ENCODE results near the gene FUT1.

Gene FUT1

GRCh38 chr19:48755084-48755641, 2.7 kb upstream of the FUT1 start, which contains the start of gene FGF21:
Gene FGF21, plus strand, starts transcription at chr19:48755524. Its CDS starts 713 bp downstream, at chr19:48756237.
- Histone ChIP-seq H3K27me3 (replicated peaks; ENCODE audit: insufficient read depth, low read length) (peaks cover 70% of the 10 kb centered on the region), H3K4me3 (ENCODE audit: low read length) (no peak within 1 kb of the TSS), H2AFZ (ENCODE audit: low read length) (no peak within 1 kb of the TSS), H3K4me2 (ENCODE audit: low read depth, low read length) (no peak within 1 kb of the TSS), H3K9me3 (replicated peaks; ENCODE audit: insufficient read depth, low read length) (no peaks in the 10 kb centered on the region), H3K27ac (ENCODE audit: low read length) (no peak within 1 kb of the TSS), H3K9ac (ENCODE audit: low read length) (no peak within 1 kb of the TSS), H3K36me3 (replicated peaks; ENCODE audit: insufficient read depth, low read length) (no peaks in the 10 kb centered on the region), H3K4me1 (ENCODE audit: low read length) (0 out of 2 replicates have a peak, but pooled peaks cover 4% of the 10 kb centered on the region), H3K9me2 (replicated peaks; ENCODE audit: insufficient read depth, low read length) (no peaks in the 10 kb centered on the region), H3K79me2 (ENCODE audit: low read length) (no peaks in the 10 kb centered on the region), H4K20me1 (ENCODE audit: insufficient read depth, low read length) (no peaks in the 10 kb centered on the region), H3F3A (ENCODE audit: insufficient read depth, low read length) (no peaks in the 10 kb centered on the region)
- TF ChIP-seq CTCF (IDR thresholded peaks at IDR 0.05; ENCODE audit: low read length): no peak
- no peak for TF ChIP-seq EZH2phosphoT487 (IDR thresholded peaks at IDR 0.05; ENCODE audit: low read length)
- no peak for TF ChIP-seq EZH2 (optimal IDR thresholded peaks at IDR 0.05; ENCODE audit: low read depth, low read length)
- no peak for DNase-seq

- Histone ChIP-seq H3K9ac (ENCODE audit: low read length) (no peak overlapping the region), H3K4me2 (ENCODE audit: low read depth, low read length) (peak overlapping the region; percentile 59), H3K36me3 (replicated peaks; ENCODE audit: insufficient read depth, low read length) (no peaks in the 10 kb centered on the region), H3K27me3 (replicated peaks; ENCODE audit: insufficient read depth, low read length) (peaks cover 80% of the 10 kb centered on the region), H4K20me1 (ENCODE audit: insufficient read depth, low read length) (no peaks in the 10 kb centered on the region), H3K9me3 (replicated peaks; ENCODE audit: insufficient read depth, low read length) (no peaks in the 10 kb centered on the region), H3K4me1 (ENCODE audit: low read length) (0 out of 2 replicates have a peak, but pooled peaks cover 4% of the 10 kb centered on the region), H3K9me2 (replicated peaks; ENCODE audit: insufficient read depth, low read length) (no peaks in the 10 kb centered on the region), H3K27ac (ENCODE audit: low read length) (no peak overlapping the region), H3K4me3 (ENCODE audit: low read length) (peak overlapping the region; percentile 57), H3K79me2 (ENCODE audit: low read length) (no peaks in the 10 kb centered on the region), H3F3A (ENCODE audit: insufficient read depth, low read length) (no peaks in the 10 kb centered on the region), H2AFZ (ENCODE audit: low read length) (peak overlapping the region; percentile 72)
- no peak for TF ChIP-seq CTCF (IDR thresholded peaks at IDR 0.05; ENCODE audit: low read length)
- TF ChIP-seq EZH2phosphoT487 (IDR thresholded peaks at IDR 0.05; ENCODE audit: low read length): no peak
- no peak for TF ChIP-seq EZH2 (optimal IDR thresholded peaks at IDR 0.05; ENCODE audit: low read depth, low read length)
- DNase-seq: no peak
Observed at GRCh38 chr19:48751845-48752495, 471 bp downstream of the FUT1 start.

GRCh38 chr19:48750771-48751504, 1.5 kb downstream of the FUT1 start:
- Histone ChIP-seq H3K4me3 (ENCODE audit: low read length) (no peak overlapping the region), H4K20me1 (ENCODE audit: insufficient read depth, low read length) (no peaks in the 10 kb centered on the region), H3K9me2 (replicated peaks; ENCODE audit: insufficient read depth, low read length) (no peaks in the 10 kb centered on the region), H3K9me3 (replicated peaks; ENCODE audit: insufficient read depth, low read length) (no peaks in the 10 kb centered on the region), H3K4me2 (ENCODE audit: low read depth, low read length) (no peak overlapping the region), H3K27me3 (replicated peaks; ENCODE audit: insufficient read depth, low read length) (peaks cover 82% of the 10 kb centered on the region), H3K79me2 (ENCODE audit: low read length) (no peaks in the 10 kb centered on the region), H3K36me3 (replicated peaks; ENCODE audit: insufficient read depth, low read length) (no peaks in the 10 kb centered on the region), H3K9ac (ENCODE audit: low read length) (no peak overlapping the region), H3K4me1 (ENCODE audit: low read length) (0 out of 2 replicates have a peak, but pooled peaks cover 4% of the 10 kb centered on the region), H3K27ac (ENCODE audit: low read length) (no peak overlapping the region), H2AFZ (ENCODE audit: low read length) (no peak overlapping the region), H3F3A (ENCODE audit: insufficient read depth, low read length) (no peaks in the 10 kb centered on the region)
- no peak for TF ChIP-seq EZH2phosphoT487 (IDR thresholded peaks at IDR 0.05; ENCODE audit: low read length)
- no peak for DNase-seq
